NT2/D1 (cell line): ENCODE results near the gene FKBP15.

ENCODE experiments used
- SUZ12 ChIP-seq: IDR thresholded peaks from 2 replicates; pipeline ENCODE4 v1.6.1; 2011; ENCODE audit not compliant: insufficient read length, insufficient read depth; ENCODE audit errors: extremely low read depth
- YY1 ChIP-seq: IDR thresholded peaks from 2 replicates; pipeline ENCODE4 v1.6.1; 2011; ENCODE audit not compliant: insufficient read length, insufficient read depth
- ZNF274 ChIP-seq: IDR thresholded peaks from 2 replicates; pipeline ENCODE4 v1.6.1; 2011; ENCODE audit warnings: mild to moderate bottlenecking, low read depth, low read length

GRCh38 chr9:113154946-113155345, 66.1 kb downstream of the FKBP15 start:
- TF ChIP-seq YY1 (no peak), ZNF274 (no peak), SUZ12 (no peak)
